GM13977 (cell line): ENCODE data around the gene TET2.

ENCODE experiments used
- DNase-seq: peaks from one replicate; pipeline ENCODE4 v3.0.0; 2012; ENCODE audit warnings: low spot score
- CTCF ChIP-seq: IDR thresholded peaks from 2 replicates; pipeline ENCODE4 v1.5.1; 2012; ENCODE audit warnings: mild to moderate bottlenecking, control low read depth; ENCODE audit not compliant: insufficient read depth; ENCODE audit errors: extremely low read depth, missing control alignments
- in situ Hi-C: fragments of 300-500 bp; cut with MboI; formaldehyde crosslinking; loops from one replicate; pipeline ENCODE4 v1.12.0; 2022; ENCODE audit warnings: low sequenced_read_pairs, low pct_unique_long_range_greater_than_20kb, mixed read lengths, inconsistent platforms; ENCODE audit not compliant: unreplicated experiment

Gene TET2

GRCh38 chr4:105127170-105127445 lies 19.6 kb upstream of the TET2 start:
- TF ChIP-seq CTCF, result no peak
- in situ Hi-C loops, result loop anchor here (25.0 kb wide), 1 partner anchor 335 kb away; the partner anchor contains the start of gene PPA2
- no peak for DNase-seq

GRCh38 chr4:105128208-105128607 lies 18.5 kb upstream of the TET2 start:
- no peak for DNase-seq
- in situ Hi-C loops, result loop anchor here (25.0 kb wide), 1 partner anchor 334 kb away; the partner anchor contains the start of gene PPA2
- TF ChIP-seq CTCF, result no peak

- TF ChIP-seq CTCF, result no peak
- in situ Hi-C loops, result loop anchor here (25.0 kb wide), 1 partner anchor 333 kb away; the partner anchor contains the start of gene PPA2
- no peak for DNase-seq
Measured at GRCh38 chr4:105129286-105130040, 17.2 kb upstream of the TET2 start.

- no peak for DNase-seq
- no peak for TF ChIP-seq CTCF
- in situ Hi-C loops, result loop anchor here (25.0 kb wide), 1 partner anchor 331 kb away; the partner anchor contains the start of gene PPA2
Measured at GRCh38 chr4:105130945-105131344, 15.7 kb upstream of the TET2 start.

- no peak for DNase-seq
- TF ChIP-seq CTCF, result no peak
- in situ Hi-C loops, result loop anchor here (25.0 kb wide), 1 partner anchor 328 kb away; the partner anchor contains the start of gene PPA2
Measured at GRCh38 chr4:105133976-105134375, 12.7 kb upstream of the TET2 start.

GRCh38 chr4:105135785-105136184 lies 10.9 kb upstream of the TET2 start:
- DNase-seq, result no peak
- in situ Hi-C loops, result loop anchor here (25.0 kb wide), 1 partner anchor 327 kb away; the partner anchor contains the start of gene PPA2
- no peak for TF ChIP-seq CTCF
